ENCODE measurements around the gene EGFL6. TPM values are rescaled to one million over a fixed set of nuclear protein-coding genes. Genes with fewer than 3 reads are reported as not detected.

EGFL6 gene, protein sequence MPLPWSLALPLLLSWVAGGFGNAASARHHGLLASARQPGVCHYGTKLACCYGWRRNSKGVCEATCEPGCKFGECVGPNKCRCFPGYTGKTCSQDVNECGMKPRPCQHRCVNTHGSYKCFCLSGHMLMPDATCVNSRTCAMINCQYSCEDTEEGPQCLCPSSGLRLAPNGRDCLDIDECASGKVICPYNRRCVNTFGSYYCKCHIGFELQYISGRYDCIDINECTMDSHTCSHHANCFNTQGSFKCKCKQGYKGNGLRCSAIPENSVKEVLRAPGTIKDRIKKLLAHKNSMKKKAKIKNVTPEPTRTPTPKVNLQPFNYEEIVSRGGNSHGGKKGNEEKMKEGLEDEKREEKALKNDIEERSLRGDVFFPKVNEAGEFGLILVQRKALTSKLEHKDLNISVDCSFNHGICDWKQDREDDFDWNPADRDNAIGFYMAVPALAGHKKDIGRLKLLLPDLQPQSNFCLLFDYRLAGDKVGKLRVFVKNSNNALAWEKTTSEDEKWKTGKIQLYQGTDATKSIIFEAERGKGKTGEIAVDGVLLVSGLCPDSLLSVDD
- total RNA-seq = not detected in 2 replicates

DNA sequence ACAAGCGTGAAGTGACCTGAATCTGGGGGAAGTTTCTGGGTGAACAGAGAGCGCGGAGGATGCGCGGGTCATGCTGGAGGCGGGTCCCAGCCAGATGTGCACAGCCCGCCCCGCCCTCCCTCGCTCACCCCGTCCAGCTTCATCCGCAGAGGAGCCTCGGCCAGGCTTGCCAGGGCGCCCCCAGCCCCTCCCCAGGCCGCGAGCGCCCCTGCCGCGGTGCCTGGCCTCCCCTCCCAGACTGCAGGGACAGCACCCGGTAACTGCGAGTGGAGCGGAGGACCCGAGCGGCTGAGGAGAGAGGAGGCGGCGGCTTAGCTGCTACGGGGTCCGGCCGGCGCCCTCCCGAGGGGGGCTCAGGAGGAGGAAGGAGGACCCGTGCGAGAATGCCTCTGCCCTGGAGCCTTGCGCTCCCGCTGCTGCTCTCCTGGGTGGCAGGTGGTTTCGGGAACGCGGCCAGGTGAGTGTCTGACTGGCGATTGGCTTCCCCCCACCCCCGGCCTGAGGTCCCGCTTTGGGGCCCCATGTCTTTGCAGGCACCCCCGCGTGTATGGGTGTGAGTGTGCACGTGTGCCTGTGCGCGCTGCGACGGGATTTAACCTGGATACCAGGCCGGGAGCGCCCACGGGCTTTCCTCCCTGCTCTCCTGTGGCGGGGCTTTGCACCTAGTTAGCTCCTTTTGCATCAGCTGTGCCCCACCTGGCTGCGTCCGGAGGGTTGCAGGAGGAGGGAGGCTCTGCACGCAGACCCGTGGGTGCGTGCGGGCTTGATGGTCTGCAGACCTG is at the start of gene EGFL6:
EGFL6 (plus strand) TSS at position 123 of the 782 bp plus-strand sequence; CDS start at position 384, 261 bp downstream.

DNA sequence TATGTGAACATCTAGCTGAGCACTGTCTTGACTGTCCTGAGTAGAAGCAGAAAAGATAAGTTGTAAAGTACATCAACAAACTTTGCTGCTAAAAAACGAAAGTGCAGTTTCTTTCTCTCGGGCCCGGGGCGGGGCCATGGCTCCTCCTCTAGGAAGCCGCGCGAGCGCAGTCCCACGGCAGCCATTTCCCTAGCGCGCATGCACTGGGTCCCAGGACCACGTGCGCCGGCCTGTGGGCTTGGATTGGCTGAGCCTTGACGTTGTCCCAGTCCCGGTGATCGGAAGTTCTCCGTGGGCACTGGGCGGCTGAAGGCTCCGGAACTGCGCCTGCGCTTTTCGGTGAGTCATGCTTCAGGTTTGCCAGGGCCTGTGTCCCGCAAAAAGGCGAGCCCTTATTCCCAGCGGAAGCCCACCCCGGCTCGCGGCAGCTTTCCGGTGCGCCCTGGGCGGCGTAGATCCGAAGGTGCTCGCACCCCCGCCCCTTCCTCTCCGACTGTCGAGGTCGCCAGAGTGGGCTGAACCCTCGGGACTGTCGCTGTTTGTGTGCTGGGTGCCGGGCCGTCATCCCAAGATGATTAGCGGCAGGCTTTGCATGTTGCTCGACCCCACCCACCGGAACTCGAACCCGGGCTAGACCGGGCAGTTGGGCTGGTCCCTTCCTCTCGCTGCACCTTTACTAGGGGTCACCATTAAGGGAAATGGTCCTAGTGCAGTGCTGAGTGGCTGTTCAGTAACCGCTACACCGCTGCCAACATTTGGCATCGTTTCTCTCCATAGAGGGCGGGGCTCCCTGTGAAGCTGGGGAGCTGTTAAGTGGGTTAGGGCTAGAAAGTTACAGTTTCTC is 83.7 kb downstream of the EGFL6 start, which contains the start of gene TCEANC:
TCEANC (plus strand) TSS at position 292 of the 844 bp plus-strand sequence. CDS start 9,368 bp downstream, outside the sequence.

Other genes starting within 250 kb of the EGFL6 start
- not detected in 2 replicates for gene ATXN3L, start 249.5 kb upstream of the EGFL6 start, total RNA-seq
- gene TCEANC, start 83.5 kb downstream of the EGFL6 start, total RNA-seq = 2.7 and 3.2 TPM in 2 replicates
- gene RAB9A, start 119.5 kb downstream of the EGFL6 start, total RNA-seq = 41.0 and 45.3 TPM in 2 replicates
- gene TRAPPC2, start 165.0 kb downstream of the EGFL6 start, total RNA-seq = 18.6 and 19.6 TPM in 2 replicates
- gene OFD1, start 165.1 kb downstream of the EGFL6 start, total RNA-seq = 15.5 and 22.2 TPM in 2 replicates
- gene GPM6B, start 247.5 kb downstream of the EGFL6 start, total RNA-seq = 4.6 and 8.1 TPM in 2 replicates